Measurements from ENCODE around the gene BTBD8.

Gene BTBD8

GRCh38 chr1:92080128-92080985 lies at the start of gene BTBD8:
BTBD8 (plus strand) TSS chr1:92080345; CDS start chr1:92080572, 227 bp downstream.
- TF ChIP-seq GATA2 (IDR thresholded peaks at IDR 0.05; ENCODE audit: low read depth, low read length) (no peak), GATA3 (IDR thresholded peaks at IDR 0.05; ENCODE audit: low read depth, low read length) (no peak)

GRCh38 chr1:92030656-92031107 lies 49.5 kb upstream of the BTBD8 start:
- TF ChIP-seq GATA2 (IDR thresholded peaks at IDR 0.05; ENCODE audit: low read depth, low read length) (no peak), GATA3 (IDR thresholded peaks at IDR 0.05; ENCODE audit: low read depth, low read length) (no peak)

- TF ChIP-seq GATA2 (IDR thresholded peaks at IDR 0.05; ENCODE audit: low read depth, low read length): no peak
- TF ChIP-seq GATA3 (IDR thresholded peaks at IDR 0.05; ENCODE audit: low read depth, low read length): no peak
Measured at GRCh38 chr1:92031281-92032110, 48.6 kb upstream of the BTBD8 start.

- TF ChIP-seq GATA2 (IDR thresholded peaks at IDR 0.05; ENCODE audit: low read depth, low read length) (no peak), GATA3 (IDR thresholded peaks at IDR 0.05; ENCODE audit: low read depth, low read length) (no peak)
Measured at GRCh38 chr1:92037400-92037799, 42.7 kb upstream of the BTBD8 start.

GRCh38 chr1:92038695-92039346 lies 41.3 kb upstream of the BTBD8 start:
- TF ChIP-seq GATA2 (IDR thresholded peaks at IDR 0.05; ENCODE audit: low read depth, low read length) (no peak), GATA3 (IDR thresholded peaks at IDR 0.05; ENCODE audit: low read depth, low read length) (no peak)

- TF ChIP-seq GATA3 (IDR thresholded peaks at IDR 0.05; ENCODE audit: low read depth, low read length) (no peak), GATA2 (IDR thresholded peaks at IDR 0.05; ENCODE audit: low read depth, low read length) (no peak)
Measured at GRCh38 chr1:92040971-92041370, 39.2 kb upstream of the BTBD8 start.

- TF ChIP-seq GATA3 (IDR thresholded peaks at IDR 0.05; ENCODE audit: low read depth, low read length): no peak
- no peak for TF ChIP-seq GATA2 (IDR thresholded peaks at IDR 0.05; ENCODE audit: low read depth, low read length)
Measured at GRCh38 chr1:92043621-92044020, 36.5 kb upstream of the BTBD8 start.

- TF ChIP-seq GATA3 (IDR thresholded peaks at IDR 0.05; ENCODE audit: low read depth, low read length) (no peak), GATA2 (IDR thresholded peaks at IDR 0.05; ENCODE audit: low read depth, low read length) (no peak)
Measured at GRCh38 chr1:92045766-92046495, 34.2 kb upstream of the BTBD8 start.

GRCh38 chr1:92051948-92052347 lies 28.2 kb upstream of the BTBD8 start:
- TF ChIP-seq GATA3 (IDR thresholded peaks at IDR 0.05; ENCODE audit: low read depth, low read length) (no peak), GATA2 (IDR thresholded peaks at IDR 0.05; ENCODE audit: low read depth, low read length) (no peak)

GRCh38 chr1:92065042-92065441 lies 15.1 kb upstream of the BTBD8 start:
- TF ChIP-seq GATA3 (IDR thresholded peaks at IDR 0.05; ENCODE audit: low read depth, low read length) (no peak), GATA2 (IDR thresholded peaks at IDR 0.05; ENCODE audit: low read depth, low read length) (no peak)

- no peak for TF ChIP-seq GATA3 (IDR thresholded peaks at IDR 0.05; ENCODE audit: low read depth, low read length)
Measured at GRCh38 chr1:92066321-92066720, 13.8 kb upstream of the BTBD8 start.

- TF ChIP-seq GATA2 (IDR thresholded peaks at IDR 0.05; ENCODE audit: low read depth, low read length): no peak
- no peak for TF ChIP-seq GATA3 (IDR thresholded peaks at IDR 0.05; ENCODE audit: low read depth, low read length)
Measured at GRCh38 chr1:92070892-92071291, 9.3 kb upstream of the BTBD8 start.

GRCh38 chr1:92075311-92075710 lies 4.8 kb upstream of the BTBD8 start, which contains the start of gene SETSIP:
SETSIP (minus strand) TSS chr1:92075411; CDS start chr1:92075411, 0 bp downstream.
- TF ChIP-seq GATA3 (IDR thresholded peaks at IDR 0.05; ENCODE audit: low read depth, low read length): no peak
